WI38 (cell line): ENCODE results near the gene RBMX2.

Experiments
- H3K4me3 ChIP-seq: 2 replicates; pipeline ENCODE4 v1.5.1; 2011; ENCODE audit warnings: low read depth, mild to moderate bottlenecking, control low read depth, low read length
- TF ChIP-seq, protein P1 (sequence below): IDR thresholded peaks from 2 replicates; pipeline ENCODE4 v1.5.1; 2012; ENCODE audit warnings: low read depth, mild to moderate bottlenecking, control low read depth, low read length

RBMX2 gene

DNA sequence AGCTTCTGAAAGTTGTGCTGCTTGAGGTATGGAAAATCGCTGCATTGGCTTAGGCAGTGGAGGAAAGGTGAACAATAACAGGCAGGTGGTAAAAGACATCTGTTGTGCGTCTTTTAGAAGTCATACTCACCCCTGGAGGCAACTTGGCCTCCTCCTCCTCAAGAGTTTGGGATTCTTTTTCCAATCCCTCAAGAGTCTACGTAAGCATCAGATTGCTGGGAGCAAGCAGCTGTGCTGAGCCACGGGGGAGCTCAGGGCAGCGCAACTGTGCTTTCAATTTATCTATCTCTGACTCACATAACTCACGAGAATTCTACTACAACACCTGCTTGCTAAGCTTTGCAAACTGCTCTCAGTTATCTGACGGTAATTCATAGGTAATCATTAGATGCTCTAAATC lies 6.4 kb upstream of the RBMX2 start:
- H3K4me3 ChIP-seq, result no peak overlapping the region
- TF ChIP-seq, protein P1, sequence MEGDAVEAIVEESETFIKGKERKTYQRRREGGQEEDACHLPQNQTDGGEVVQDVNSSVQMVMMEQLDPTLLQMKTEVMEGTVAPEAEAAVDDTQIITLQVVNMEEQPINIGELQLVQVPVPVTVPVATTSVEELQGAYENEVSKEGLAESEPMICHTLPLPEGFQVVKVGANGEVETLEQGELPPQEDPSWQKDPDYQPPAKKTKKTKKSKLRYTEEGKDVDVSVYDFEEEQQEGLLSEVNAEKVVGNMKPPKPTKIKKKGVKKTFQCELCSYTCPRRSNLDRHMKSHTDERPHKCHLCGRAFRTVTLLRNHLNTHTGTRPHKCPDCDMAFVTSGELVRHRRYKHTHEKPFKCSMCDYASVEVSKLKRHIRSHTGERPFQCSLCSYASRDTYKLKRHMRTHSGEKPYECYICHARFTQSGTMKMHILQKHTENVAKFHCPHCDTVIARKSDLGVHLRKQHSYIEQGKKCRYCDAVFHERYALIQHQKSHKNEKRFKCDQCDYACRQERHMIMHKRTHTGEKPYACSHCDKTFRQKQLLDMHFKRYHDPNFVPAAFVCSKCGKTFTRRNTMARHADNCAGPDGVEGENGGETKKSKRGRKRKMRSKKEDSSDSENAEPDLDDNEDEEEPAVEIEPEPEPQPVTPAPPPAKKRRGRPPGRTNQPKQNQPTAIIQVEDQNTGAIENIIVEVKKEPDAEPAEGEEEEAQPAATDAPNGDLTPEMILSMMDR, result no peak

GRCh38 chrX:130402208-130402684 lies 459 bp downstream of the RBMX2 start:
- peak overlapping the region; percentile 73 for H3K4me3 ChIP-seq
- TF ChIP-seq, protein P1, result no peak

GRCh38 chrX:130413415-130413814 lies 11.6 kb downstream of the RBMX2 start:
- H3K4me3 ChIP-seq, result no peak overlapping the region
- TF ChIP-seq, protein P1, result no peak

DNA sequence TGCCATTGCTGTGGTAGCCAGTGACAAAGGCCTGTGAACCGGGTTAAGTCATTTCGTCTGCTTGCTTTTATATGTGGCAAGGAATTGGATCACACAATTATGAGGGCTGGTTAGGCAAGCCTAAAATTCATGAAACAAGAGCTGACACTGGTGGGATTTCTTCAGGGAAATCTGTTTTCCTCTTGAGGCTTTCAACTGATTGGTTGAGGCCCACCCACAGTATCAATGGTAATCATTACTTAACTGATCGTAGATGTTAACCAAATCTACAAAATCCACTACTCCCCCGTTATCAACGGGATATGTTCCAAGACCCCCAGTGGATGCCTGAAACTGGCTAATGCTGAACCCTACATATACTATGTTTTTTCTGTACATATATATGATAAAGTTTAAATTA lies 13.0 kb downstream of the RBMX2 start:
- TF ChIP-seq, protein P1, result no peak
- no peak overlapping the region for H3K4me3 ChIP-seq

DNA sequence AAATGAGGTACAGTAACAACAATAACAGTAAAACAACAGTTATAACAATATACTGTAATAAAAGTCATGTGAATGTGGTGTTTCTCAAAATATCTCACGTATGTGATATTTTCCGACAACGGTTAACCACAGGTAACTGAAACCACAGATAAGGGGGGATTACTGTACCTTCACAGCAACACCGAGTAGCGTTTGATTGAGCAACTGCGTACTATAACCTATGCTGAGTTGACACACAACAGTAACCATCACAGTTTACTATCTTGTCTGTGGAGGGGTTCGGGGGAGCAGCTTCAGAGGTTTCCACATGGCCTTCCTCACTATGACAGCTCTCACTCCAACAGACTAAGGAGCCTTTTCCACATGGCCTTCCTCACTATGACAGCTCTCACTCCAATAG lies 13.4 kb downstream of the RBMX2 start:
- TF ChIP-seq, protein P1, result no peak
- H3K4me3 ChIP-seq, result no peak overlapping the region

GRCh38 chrX:130416785-130417184 lies 15.0 kb downstream of the RBMX2 start:
- TF ChIP-seq, protein P1, result no peak
- no peak overlapping the region for H3K4me3 ChIP-seq

GRCh38 chrX:130418066-130418465 lies 16.3 kb downstream of the RBMX2 start:
- TF ChIP-seq, protein P1, result no peak
- no peak overlapping the region for H3K4me3 ChIP-seq
